Ectodermal cell (in vitro differentiated cells): ENCODE results near the gene APBA2.
"Not testable (repeated sequence)": the region's sequence is repeated elsewhere in the genome, so short reads cannot be mapped to it uniquely, and the experiment has no call there.

ENCODE experiments used
- H3K27ac ChIP-seq: 2 replicates; pipeline ENCODE4 v1.7.0; 2013; ENCODE audit warnings: mild to moderate bottlenecking, low read depth, low read length; ENCODE audit not compliant: insufficient read depth, poor library complexity, severe bottlenecking
- H3K27me3 ChIP-seq: 2 replicates; pipeline ENCODE4 v1.7.0; 2013; ENCODE audit warnings: mild to moderate bottlenecking, low read length; ENCODE audit not compliant: insufficient read depth, control insufficient read depth, poor library complexity, severe bottlenecking
- H3K36me3 ChIP-seq: one replicate; pipeline ENCODE4 v1.7.0; 2013; ENCODE audit warnings: low read length; ENCODE audit not compliant: control insufficient read depth, insufficient read depth
- H3K4me1 ChIP-seq: one replicate; pipeline ENCODE4 v1.7.0; 2013; ENCODE audit warnings: low read length; ENCODE audit not compliant: control insufficient read depth, insufficient read depth
- H3K4me3 ChIP-seq: 2 replicates; pipeline ENCODE4 v1.7.0; 2013; ENCODE audit warnings: low read depth, low read length, control low read depth; ENCODE audit not compliant: insufficient read depth
- H3K9me3 ChIP-seq: 2 replicates; pipeline ENCODE4 v1.7.0; 2013; ENCODE audit warnings: mild to moderate bottlenecking, low read length, moderate library complexity; ENCODE audit not compliant: control insufficient read depth
- WGBS, 2 experiments: methylation state at CpG; one replicate each; pipeline ENCODE4 v1.1.7; 2013; ENCODE audit warnings: missing lambda C conversion rate in 2 of 2; 5-methylcytosine and 5-hydroxymethylcytosine counted together

APBA2 gene

DNA sequence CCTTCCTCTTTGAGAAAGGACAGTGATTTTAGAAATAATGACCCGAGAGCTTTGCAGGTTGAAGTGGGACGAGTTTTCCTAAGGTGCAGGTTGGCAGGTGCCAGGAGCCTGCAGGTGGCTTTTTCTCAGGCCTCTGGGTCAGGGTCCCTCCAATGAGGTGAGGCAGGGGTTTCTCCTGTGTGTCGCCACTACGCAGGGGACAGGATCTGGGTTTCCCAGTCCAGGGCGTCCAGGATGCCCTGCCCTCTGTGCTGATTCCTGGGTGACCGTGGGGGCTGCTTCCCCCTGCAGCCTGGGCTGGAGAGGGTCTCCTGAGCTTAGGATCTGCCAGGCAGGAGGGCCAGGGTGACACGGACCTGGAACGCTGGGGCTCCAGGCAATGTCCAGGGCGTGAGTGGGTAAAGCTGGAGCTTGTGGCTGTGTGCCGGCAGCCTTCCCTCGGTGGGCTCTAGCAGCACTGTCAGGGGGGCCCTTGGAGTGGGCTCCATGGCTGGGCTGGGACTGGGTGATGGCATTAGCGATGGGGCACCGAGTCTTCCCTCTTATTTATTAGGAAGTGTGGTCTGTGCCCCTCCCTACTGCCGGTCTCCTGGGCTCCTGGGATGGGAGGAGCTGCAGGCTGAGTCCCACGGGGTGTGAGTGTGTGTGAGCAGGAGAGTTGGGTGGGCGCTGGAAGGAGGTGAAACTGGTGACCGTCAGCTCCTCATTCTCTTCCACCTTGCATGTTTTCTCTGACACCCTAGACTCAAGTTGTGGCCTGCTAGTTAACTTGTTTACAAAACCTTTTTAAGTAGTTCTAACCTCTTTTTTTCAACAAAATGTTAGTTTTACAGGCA lies 1.8 kb downstream of the APBA2 start:
- H3K27me3 ChIP-seq: peaks cover 5% of the 10 kb centered on the region
- no peaks in the 10 kb centered on the region for H3K36me3 ChIP-seq
- H3K27ac ChIP-seq: no peak overlapping the region
- peaks cover 31% of the 10 kb centered on the region for H3K4me1 ChIP-seq
- H3K4me3 ChIP-seq: peak overlapping the region; percentile 66
- H3K9me3 ChIP-seq: no peaks in the 10 kb centered on the region
- 73 to 78% methylated on average over 17 of the region's 17 CpGs for WGBS, 2 experiments

DNA sequence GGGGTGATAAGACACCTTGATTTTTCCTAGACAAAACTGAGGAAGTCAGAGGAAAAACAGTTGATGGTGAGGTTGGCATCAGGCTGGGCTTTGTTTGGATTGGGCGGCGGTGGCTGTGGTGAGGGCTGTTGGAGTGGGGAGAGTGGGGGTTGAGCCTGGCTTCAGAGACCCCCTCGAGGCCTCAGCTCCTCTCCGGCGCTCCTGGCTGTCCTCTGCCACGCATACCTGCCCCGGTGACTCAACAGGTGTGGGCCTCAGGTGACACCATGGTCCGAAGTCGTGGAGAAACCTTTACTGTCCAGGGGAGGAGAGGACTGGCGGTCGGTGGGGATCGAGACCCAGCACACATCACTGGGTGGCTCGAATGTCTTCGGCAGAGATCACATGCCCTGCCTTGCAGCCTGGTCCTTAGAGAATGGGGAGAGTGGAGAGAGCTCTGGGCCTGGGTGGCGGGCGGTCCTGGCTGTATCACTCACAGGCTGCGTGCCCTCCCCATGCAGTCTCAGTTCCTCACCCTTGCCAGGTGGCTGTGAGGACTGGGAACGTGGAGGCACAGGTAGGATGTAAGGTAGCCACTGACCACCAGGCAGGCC lies 2.6 kb downstream of the APBA2 start:
- H3K27me3 ChIP-seq: peaks cover 5% of the 10 kb centered on the region
- no peak overlapping the region for H3K4me3 ChIP-seq
- H3K9me3 ChIP-seq: no peaks in the 10 kb centered on the region
- peaks cover 31% of the 10 kb centered on the region for H3K4me1 ChIP-seq
- WGBS, 2 experiments: 91 to 92% methylated on average over 18 of the region's 18 CpGs
- H3K27ac ChIP-seq: no peak overlapping the region
- H3K36me3 ChIP-seq: no peaks in the 10 kb centered on the region

DNA sequence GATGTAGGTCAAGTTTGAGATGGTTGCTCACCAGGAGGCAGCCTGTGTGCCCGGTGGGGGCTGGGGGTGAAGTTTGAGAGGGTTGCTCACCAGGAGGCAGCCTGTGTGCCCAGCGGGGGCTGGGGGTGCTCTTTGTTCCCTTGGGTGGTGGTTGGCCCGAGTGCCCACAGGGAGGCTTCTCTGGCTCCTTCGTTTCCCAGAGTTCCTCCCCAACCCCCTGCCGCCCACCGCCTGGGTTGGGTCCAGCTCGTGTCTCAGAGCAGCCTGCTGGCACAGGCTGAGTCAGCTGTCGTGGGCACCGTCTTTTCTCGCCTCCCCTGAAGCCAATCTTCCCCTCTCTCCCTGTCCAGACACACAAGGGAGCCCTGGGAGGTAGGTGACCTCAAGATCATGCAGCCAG lies 3.1 kb downstream of the APBA2 start:
- Histone ChIP-seq H3K9me3 (no peaks in the 10 kb centered on the region), H3K4me3 (no peak overlapping the region), H3K27ac (no peak overlapping the region), H3K4me1 (peaks cover 31% of the 10 kb centered on the region), H3K27me3 (peaks cover 5% of the 10 kb centered on the region), H3K36me3 (no peaks in the 10 kb centered on the region)
- 93 to 95% methylated on average over 10 of the region's 10 CpGs for WGBS, 2 experiments

DNA sequence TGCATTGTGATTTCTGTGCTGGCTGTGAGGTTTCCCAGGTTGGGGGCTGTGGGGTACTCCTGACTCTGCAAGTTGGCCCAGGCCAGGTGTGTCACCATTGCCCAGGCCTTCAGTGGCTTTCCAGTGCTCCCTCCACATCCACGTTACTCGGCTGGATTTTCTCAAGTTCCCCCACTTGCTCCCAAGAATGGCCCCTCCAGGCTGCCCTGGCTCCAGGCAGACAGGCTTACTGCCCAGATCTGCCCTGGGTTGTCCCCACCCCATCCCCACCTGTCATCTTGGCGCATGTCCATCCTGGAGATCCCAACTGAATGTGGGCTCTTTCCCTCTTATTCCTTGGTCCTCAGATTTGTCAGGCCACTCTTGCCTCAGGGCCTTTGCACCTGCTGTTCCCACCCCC lies 3.6 kb downstream of the APBA2 start:
- H3K27ac ChIP-seq: no peak overlapping the region
- 92 to 97% methylated on average over 3 of the region's 3 CpGs for WGBS, 2 experiments
- H3K27me3 ChIP-seq: peaks cover 5% of the 10 kb centered on the region
- no peaks in the 10 kb centered on the region for H3K36me3 ChIP-seq
- H3K9me3 ChIP-seq: no peaks in the 10 kb centered on the region
- peaks cover 29% of the 10 kb centered on the region for H3K4me1 ChIP-seq
- no peak overlapping the region for H3K4me3 ChIP-seq

DNA sequence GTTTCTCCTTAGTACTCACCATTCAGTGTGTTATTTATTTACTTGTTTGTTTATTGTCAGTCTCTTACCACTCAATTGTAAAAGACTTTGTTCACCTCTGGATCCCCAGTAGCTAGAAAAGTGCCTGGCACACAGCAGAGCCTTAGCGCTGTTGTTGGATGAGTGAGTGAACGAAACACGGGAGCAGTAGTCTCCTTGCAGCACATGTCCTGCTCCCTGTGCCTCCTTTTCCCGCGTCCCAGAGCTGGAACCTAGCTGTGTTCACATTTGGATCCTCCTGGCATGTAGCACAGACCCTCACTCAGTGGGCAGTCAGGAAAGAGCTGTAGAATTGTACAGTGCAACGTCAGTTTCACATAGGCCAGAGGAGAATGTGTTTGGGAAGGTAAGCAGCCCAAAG lies 4.1 kb downstream of the APBA2 start:
- 94 to 96% methylated on average over 6 of the region's 6 CpGs for WGBS, 2 experiments
- not testable (repeated sequence) for H3K9me3 ChIP-seq, H3K36me3 ChIP-seq

DNA sequence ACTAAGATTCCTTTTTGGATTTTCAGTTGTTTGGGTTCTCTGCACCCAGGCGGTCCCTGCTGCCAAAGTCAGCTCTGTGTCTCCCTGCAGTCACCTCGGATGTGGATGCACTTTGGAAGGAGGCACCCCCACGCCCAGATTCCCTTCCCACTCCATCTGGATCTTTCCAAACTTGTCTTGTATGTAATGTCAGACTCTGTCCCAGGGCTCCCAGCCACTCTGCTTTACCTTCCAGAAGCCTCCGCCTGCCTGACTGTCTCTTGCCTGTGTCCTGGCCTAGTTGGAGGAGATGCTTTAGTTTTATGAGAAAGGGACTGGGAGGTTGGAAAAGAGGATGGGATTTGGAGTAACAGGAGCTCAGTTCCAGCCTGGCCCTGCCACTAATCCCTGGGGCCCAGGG lies 4.5 kb downstream of the APBA2 start:
- not testable (repeated sequence) for H3K36me3 ChIP-seq, H3K9me3 ChIP-seq, H3K4me3 ChIP-seq, H3K27me3 ChIP-seq, H3K27ac ChIP-seq
- peaks cover 21% of the 10 kb centered on the region for H3K4me1 ChIP-seq
- WGBS, 2 experiments: 87 to 94% methylated on average over 4 of the region's 4 CpGs

More for the DNA sequence above, 4.1 kb downstream of the APBA2 start:
- H3K4me3 ChIP-seq, H3K27ac ChIP-seq, H3K27me3 ChIP-seq: not testable (repeated sequence)
- H3K4me1 ChIP-seq: peaks cover 25% of the 10 kb centered on the region

DNA sequence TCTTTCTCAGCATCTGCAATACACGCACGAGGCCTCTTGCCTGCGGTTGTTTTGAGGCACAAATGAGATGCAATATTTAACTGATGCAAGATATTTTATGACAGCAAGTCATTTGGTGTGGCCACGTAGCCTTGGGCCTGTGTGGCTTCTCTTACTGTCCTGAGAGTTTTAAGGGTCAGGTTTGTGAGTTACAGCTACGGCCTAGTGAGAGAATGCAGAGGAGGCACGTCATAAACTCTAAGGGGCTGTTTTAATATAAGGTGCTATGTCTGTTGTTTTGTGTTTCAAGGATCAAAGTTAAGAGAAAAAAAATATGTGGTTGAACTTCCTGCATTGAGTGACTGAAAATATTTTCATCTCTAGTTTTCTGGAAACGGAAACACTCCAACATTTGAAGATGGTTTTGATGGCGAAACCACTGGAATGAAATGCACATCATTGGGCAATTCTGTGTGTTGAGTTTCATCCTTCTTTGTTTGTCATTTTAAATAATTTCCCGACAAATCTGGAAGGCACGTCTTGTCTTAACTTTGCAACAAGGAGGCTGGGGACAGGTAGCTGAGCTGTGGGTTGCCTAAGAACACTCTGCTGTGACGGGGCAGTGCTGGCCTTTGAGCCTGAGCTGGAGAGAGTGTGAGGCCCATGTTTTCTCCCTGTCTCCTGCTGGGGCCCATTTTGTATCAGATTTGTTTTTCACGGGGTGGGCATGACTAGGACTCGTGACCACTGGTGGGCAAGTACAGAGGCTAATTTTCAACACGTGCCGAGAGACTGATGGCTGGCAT lies 5.1 kb downstream of the APBA2 start:
- WGBS, 2 experiments: 90 to 92% methylated on average over 15 of the region's 15 CpGs
- no peaks in the 10 kb centered on the region for H3K36me3 ChIP-seq
- H3K4me3 ChIP-seq: no peak overlapping the region
- H3K27me3 ChIP-seq: no peaks in the 10 kb centered on the region
- no peaks in the 10 kb centered on the region for H3K9me3 ChIP-seq
- H3K4me1 ChIP-seq: peaks cover 20% of the 10 kb centered on the region
- no peak overlapping the region for H3K27ac ChIP-seq

DNA sequence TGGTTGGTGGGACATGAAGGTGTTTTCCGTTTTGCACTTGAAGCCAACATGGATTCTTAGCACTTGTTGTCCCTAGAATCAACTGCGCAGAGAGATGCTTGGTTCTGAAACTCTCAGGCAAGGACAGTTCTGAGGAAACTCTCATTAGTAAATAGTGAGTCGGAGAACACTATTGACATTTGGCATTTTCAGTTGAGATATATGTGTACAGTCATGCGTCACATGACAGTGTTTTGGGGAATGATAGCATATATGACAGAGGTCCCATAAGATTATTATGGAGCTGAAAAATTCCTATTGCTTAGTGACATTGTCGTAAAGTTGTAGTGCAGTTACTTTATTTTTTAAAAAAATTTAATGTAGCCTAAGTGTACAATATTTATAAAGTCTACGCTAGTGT lies 5.8 kb downstream of the APBA2 start:
- H3K27me3 ChIP-seq: no peaks in the 10 kb centered on the region
- H3K9me3 ChIP-seq: no peaks in the 10 kb centered on the region
- H3K36me3 ChIP-seq: no peaks in the 10 kb centered on the region
- no peak overlapping the region for H3K4me3 ChIP-seq
- H3K27ac ChIP-seq: no peak overlapping the region
- H3K4me1 ChIP-seq: peaks cover 20% of the 10 kb centered on the region
- 96 to 97% methylated on average over 5 to 6 of the region's 6 CpGs for WGBS, 2 experiments

DNA sequence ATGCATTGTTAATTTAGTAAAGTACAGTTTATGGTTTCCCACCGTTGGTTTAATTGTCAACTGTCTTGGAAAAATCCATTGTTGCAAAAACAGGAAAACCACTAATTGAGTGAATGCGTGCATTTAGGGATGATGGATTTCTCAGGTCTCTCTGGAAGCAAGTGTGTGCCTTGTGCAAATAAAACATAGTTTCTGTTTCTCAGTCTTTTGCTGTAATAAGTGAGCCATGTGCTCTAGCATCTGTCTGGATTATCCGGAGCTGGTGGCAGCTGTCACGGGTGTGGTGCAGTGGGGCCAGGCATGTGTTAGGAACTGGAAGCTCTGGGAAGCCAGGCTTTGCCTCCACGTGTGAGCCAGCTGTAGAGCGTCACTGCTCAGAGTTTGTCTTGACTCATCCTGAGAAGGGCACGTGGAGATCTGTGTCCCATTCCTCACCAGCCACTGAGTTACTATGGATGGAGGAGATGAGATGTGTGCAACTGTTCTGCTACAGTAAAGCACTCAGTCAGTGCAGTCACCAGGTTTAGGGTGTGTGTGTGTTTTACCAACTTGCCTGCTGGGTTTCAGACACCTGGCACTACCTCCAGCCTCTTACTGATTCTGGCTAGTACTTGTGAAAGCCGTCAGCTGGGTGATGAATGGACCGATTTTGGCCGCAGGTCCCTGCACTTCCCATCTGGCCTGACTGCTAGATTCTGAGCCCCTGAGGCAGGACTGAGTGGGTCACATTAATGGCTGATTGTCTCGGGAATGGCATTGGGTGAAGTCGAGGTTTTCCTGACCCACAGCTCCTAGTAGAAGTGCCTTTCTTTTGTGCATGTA lies 7.2 kb downstream of the APBA2 start:
- H3K9me3 ChIP-seq: no peaks in the 10 kb centered on the region
- H3K4me3 ChIP-seq: no peak overlapping the region
- no peak overlapping the region for H3K27ac ChIP-seq
- 92 to 93% methylated on average over 12 of the region's 12 CpGs for WGBS, 2 experiments
- no peaks in the 10 kb centered on the region for H3K27me3 ChIP-seq
- no peaks in the 10 kb centered on the region for H3K36me3 ChIP-seq
- H3K4me1 ChIP-seq: peaks cover 6% of the 10 kb centered on the region
